Muscle of leg (tissue), 11 donors: ENCODE data around the gene TECTB. TPM values are rescaled to one million over a fixed set of nuclear protein-coding genes. Genes with fewer than 3 reads are reported as not detected.

Experiments
- DNase-seq: peaks from one replicate; pipeline ENCODE4 v3.0.0; 2013
- H3K27ac ChIP-seq: one replicate; pipeline ENCODE4 v1.5.1; 2013; ENCODE audit warnings: mild to moderate bottlenecking, low read length, control low read depth
- H3K27me3 ChIP-seq: one replicate; pipeline ENCODE4 v1.6.1; 2013; ENCODE audit warnings: low read length; ENCODE audit not compliant: control insufficient read depth, insufficient read depth
- H3K36me3 ChIP-seq: one replicate; pipeline ENCODE4 v1.6.1; 2013; ENCODE audit warnings: low read length; ENCODE audit not compliant: control insufficient read depth, insufficient read depth
- H3K4me1 ChIP-seq: one replicate; pipeline ENCODE4 v1.6.1; 2013; ENCODE audit warnings: low read length; ENCODE audit not compliant: control insufficient read depth, insufficient read depth
- H3K4me3 ChIP-seq: one replicate; pipeline ENCODE4 v1.5.1; 2013; ENCODE audit warnings: low read length, control low read depth
- H3K9me3 ChIP-seq: replicated peaks from 2 replicates; pipeline ENCODE4 v1.6.1; 2013; ENCODE audit warnings: low read depth, low read length; ENCODE audit not compliant: control insufficient read depth
- WGBS: methylation state at CpG from one replicate; pipeline ENCODE4 v1.1.5; 2013; ENCODE audit warnings: missing lambda C conversion rate; ENCODE audit not compliant: insufficient coverage; 5-methylcytosine and 5-hydroxymethylcytosine counted together
- polyA plus RNA-seq, 8 donors: library from polyadenylated mRNA; unstranded; fragments of 120-200 nt; gene quantifications; one replicate each; pipeline versions ENCODE4 v1.2.1 to v1.2.3, GENCODE V29; 2013; ENCODE audit warnings: inconsistent platforms in 1 of 8, low replicate concordance in 1 of 8; ENCODE audit not compliant: insufficient read length in 8 of 8, insufficient read depth in 1 of 8
- total RNA-seq: library from RNA; stranded (reverse); fragments of 120-200 nt; gene quantifications from one replicate; pipeline ENCODE4 v1.2.4, GENCODE V29; 2013

The TECTB gene
- total and polyA plus RNA-seq, 9 donors = 0.04 to 0.07 (median 0.05) TPM; not detected in 5

DNA sequence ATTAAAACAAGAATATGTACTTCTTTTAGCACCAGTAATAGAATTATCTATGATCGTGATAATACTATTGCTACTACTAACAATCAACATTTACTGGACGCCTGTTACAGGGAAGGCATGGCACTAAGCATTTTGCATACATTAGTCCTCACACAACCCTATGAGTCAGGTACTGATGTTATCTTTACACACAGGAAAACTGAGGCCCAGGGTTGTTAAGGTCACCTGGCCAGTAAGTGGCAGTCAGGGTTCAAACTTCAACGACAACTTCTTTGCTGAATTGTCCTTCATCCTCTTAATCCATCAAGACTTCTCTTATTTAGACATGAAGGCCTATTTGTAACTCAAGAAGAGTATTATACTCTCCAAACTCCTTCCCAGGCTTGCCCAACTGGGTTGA, 48.8 kb downstream of the TECTB start:
- Histone ChIP-seq H3K27me3 (peaks cover 2% of the 10 kb centered on the region), H3K36me3 (no peaks in the 10 kb centered on the region), H3K9me3 (no peaks in the 10 kb centered on the region), H3K4me3 (no peak overlapping the region), H3K4me1 (no peaks in the 10 kb centered on the region), H3K27ac (no peak overlapping the region)
- WGBS = 86% methylated on average over 1 of the region's 3 CpGs
- no peak for DNase-seq

DNA sequence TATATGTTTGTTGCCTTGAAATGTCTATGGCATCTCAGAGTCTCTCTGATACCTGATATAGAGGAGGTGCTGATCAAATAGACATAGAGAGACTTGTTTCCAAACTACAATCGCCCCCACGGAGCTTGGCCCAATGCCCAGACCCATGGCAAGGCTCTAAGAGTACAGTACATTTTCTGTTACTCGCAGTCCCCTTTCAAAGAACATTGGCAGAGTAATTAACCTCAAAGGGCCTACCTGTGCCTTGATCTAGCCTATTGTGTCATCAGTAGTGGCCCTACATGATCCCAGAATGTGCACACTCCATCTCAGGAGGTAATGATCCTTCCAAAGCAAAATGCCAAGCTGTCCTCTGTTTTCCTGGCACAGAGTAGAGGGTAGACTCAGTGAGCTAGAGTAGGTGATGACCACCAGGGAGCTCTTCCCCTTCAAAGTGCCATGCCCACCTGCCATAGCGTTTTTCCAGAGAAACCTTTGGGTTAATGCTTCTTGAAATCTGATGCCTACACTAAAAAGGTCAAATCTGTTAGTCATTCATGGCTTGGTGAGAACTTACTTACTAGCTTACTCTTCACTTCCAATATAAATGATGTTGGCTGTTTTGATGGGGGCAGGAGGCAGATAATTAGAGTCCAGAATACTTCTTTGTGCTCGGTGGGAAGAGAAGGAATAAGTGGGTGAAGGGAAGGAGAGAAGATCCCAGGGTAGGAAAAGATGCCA, 49.5 kb downstream of the TECTB start:
- Histone ChIP-seq H3K27ac (no peak overlapping the region), H3K9me3 (no peaks in the 10 kb centered on the region), H3K27me3 (peaks cover 2% of the 10 kb centered on the region), H3K4me3 (no peak overlapping the region), H3K4me1 (no peaks in the 10 kb centered on the region), H3K36me3 (no peaks in the 10 kb centered on the region)
- no peak for DNase-seq
- 92% methylated on average over 2 of the region's 5 CpGs for WGBS

DNA sequence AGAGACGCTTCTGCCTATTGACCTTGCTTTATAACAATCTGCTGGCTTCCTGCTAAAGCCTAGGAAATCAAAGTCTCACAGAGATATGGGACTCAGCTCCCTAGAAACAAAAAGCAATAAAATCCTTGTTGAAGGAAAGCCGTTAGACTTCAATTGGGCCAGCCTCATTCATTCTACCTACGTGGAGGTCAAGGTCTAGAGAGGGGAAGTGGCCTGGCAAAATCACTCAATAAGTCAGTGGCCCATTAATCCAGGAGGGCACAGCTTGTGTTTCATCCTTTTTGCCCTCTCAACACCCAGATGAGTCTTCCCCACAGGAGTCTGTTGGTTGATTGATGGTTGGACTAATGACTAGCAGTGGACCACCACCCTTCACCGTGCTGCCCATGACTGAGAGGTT, 50.3 kb downstream of the TECTB start:
- no peaks in the 10 kb centered on the region for H3K4me1 ChIP-seq
- H3K4me3 ChIP-seq = no peak overlapping the region
- no peak overlapping the region for H3K27ac ChIP-seq
- H3K9me3 ChIP-seq = no peaks in the 10 kb centered on the region
- no peaks in the 10 kb centered on the region for H3K36me3 ChIP-seq
- WGBS = 60% methylated on average over 1 of the region's 4 CpGs
- H3K27me3 ChIP-seq = peaks cover 2% of the 10 kb centered on the region
- no peak for DNase-seq

DNA sequence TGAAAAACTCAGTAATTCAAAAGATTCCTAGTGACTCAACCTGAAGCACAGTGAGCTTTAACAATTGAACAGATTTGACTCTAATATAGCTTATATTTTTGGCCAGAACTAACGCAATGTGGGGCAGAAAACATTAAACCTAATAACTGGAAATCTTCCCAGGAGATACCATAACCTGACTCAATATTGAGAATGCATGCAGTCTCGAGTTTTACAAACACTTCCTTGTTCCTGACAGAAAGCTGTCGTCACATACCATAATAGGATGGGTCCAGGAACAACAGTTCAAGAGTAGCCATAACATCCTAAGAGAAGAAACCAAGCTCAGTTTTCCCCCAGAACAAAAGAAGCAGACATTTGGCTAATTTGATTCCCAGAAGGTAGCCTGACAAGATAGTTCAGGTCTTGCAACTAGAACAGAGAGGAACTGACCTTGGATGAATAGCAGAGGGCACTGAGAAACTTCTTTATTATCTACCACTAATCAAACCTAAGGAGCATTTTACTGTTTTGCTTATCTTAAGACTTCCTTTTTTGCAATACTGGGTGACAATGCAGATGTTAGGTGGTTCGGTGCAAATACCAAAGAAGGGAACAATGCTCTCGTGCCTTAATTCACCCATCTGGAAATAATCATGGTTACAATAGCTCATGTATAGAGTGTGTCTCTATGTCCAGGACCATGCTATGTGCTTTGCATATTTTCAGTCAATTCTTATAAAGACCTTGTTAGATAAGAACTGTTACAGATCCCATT, 52.1 kb downstream of the TECTB start:
- Histone ChIP-seq H3K9me3 (no peaks in the 10 kb centered on the region), H3K4me1 (no peaks in the 10 kb centered on the region), H3K27me3 (peaks cover 2% of the 10 kb centered on the region), H3K36me3 (no peaks in the 10 kb centered on the region), H3K27ac (no peak overlapping the region), H3K4me3 (no peak overlapping the region)
- DNase-seq = no peak
- no CpG with 5 or more reads among the region's 5 CpGs for WGBS

DNA sequence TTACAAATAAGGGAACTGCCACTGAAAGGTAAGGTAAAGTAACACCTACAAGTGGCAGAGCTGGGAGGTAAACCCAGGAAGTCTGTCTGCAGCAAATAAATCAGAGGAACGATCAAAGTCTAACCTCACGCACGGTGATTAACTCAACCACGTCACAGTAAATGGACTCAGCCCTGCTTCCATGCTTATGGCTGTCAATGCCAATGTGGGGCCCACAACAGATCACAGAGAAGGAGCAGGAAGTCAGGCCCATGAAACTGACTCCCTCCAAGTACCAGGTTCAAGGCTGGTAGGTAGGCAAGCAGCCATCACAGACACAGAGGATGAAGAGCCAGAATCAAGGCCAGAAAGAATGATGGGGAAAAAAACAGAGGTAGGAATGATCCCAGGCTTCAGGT, 52.7 kb downstream of the TECTB start:
- no CpG with 5 or more reads among the region's 4 CpGs for WGBS
- Histone ChIP-seq H3K27me3 (peaks cover 2% of the 10 kb centered on the region), H3K9me3 (no peaks in the 10 kb centered on the region), H3K27ac (no peak overlapping the region), H3K36me3 (no peaks in the 10 kb centered on the region), H3K4me1 (no peaks in the 10 kb centered on the region), H3K4me3 (no peak overlapping the region)
- DNase-seq = no peak

DNA sequence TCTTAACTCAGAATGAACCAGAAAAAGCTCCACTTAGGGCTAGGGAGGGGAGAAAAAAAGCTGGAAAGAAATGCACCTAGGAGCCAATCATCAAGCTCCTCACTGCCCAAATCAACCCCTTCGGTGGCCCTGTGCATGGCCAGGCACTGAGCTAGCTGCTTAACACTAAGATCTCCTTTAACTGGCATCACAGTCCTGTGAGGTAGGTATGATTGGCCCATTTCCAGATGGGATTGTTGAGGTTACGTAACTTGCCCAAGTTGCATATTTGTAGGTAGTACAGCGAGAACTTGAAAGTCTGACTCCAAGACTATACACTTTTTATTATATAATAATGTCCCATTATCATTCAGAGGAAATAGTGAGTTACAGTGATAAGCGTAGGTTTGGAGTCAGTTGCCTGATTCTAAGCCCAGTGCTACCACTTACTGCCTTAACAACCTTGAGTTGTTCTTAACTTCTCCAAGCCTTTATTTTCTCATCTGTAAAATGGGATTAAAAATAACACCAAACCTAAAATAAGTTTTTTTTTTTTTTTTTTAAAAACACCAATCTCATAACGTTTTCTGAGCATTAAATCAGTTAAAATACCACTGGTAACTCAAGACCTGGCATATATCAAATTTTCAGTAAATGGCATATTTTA, 53.5 kb downstream of the TECTB start:
- Histone ChIP-seq H3K9me3 (no peaks in the 10 kb centered on the region), H3K27me3 (peaks cover 2% of the 10 kb centered on the region), H3K4me1 (no peaks in the 10 kb centered on the region), H3K27ac (no peak overlapping the region), H3K36me3 (no peaks in the 10 kb centered on the region), H3K4me3 (no peak overlapping the region)
- no peak for DNase-seq
- WGBS = no CpG with 5 or more reads among the region's 5 CpGs

DNA sequence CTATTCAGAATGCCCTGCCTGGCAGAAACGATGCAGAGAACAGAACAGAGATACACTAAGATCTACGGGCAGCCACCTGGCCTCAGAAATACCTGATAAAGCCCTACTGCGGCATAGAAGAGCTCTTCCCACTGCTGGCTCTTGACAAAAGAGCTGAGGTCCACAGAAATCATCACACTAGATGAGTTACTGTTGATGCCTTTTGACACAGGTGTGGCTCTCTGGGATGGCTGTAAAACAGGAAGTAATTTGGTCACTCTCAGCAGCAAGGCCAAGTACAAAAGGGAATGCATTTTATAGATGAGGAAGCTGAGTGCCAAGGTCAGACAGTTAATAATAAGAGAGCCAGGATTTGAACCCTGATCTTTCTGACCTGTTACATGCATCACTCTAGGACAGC, 55.8 kb downstream of the TECTB start:
- Histone ChIP-seq H3K4me3 (no peak overlapping the region), H3K4me1 (no peaks in the 10 kb centered on the region), H3K36me3 (no peaks in the 10 kb centered on the region), H3K9me3 (no peaks in the 10 kb centered on the region), H3K27ac (no peak overlapping the region), H3K27me3 (peaks cover 2% of the 10 kb centered on the region)
- 92% methylated on average over 3 of the region's 3 CpGs for WGBS
- DNase-seq = no peak

DNA sequence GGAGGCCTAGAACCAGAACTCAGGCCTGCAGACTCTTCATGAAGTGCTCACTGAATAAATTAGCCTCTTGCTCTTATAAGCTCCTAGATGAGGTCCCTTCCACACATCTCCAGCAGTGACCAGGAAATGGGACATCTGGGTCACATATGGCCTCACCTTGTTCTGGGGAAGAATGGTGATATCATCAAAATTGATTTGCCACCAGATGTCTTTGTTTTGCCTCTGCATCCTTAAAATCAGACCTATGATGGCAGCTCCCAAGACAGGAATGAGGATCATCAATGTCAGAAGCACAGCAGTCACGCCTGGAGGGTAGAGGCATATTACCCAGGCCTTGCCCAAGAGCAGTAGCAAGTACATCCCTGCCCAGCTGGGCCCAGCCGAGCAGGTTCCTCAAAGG, 57.4 kb downstream of the TECTB start:
- H3K36me3 ChIP-seq = no peaks in the 10 kb centered on the region
- 69% methylated on average over 2 of the region's 2 CpGs for WGBS
- no peak for DNase-seq
- no peaks in the 10 kb centered on the region for H3K9me3 ChIP-seq
- H3K27ac ChIP-seq = no peak overlapping the region
- H3K4me3 ChIP-seq = no peak overlapping the region
- H3K27me3 ChIP-seq = peaks cover 2% of the 10 kb centered on the region
- no peaks in the 10 kb centered on the region for H3K4me1 ChIP-seq

DNA sequence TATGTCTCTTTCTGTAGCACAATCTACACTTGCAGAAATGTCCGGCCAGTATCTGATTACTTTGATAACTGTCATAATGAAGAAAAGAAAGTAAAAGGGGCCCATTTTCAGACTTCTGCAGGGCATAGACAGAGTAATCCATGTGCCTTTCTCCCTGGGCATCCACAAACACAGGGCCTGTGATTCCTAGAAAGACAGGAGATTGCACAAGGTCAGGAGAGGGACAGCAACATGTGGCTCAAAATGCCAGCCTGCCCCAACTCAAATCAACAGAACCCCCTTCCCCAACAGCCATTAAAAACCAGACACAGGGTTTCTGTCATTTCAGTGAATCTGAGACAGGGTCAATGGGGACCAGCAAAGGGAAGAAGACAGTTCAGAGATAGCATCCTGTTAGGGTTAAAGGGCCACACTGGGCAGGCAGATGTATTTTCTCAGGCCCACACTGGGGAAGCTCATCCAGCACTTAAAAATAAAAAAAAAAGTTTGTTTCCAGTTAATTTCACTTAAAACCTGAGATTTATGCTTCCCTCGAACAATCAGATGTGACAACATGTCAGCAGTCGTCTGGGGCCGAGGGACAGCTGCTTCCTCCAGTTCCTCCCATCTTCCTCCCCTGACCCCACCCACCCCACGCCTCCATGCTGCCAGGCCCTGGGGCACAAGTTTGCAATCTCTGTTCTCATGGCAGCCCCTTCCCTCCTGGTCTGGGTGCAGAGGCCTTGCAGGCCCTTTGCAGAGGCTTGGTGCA, 60.0 kb downstream of the TECTB start:
- H3K4me1 ChIP-seq = no peaks in the 10 kb centered on the region
- no peak overlapping the region for H3K27ac ChIP-seq
- no peaks in the 10 kb centered on the region for H3K9me3 ChIP-seq
- no peak for DNase-seq
- no peak overlapping the region for H3K4me3 ChIP-seq
- no peaks in the 10 kb centered on the region for H3K27me3 ChIP-seq
- no peaks in the 10 kb centered on the region for H3K36me3 ChIP-seq
- 31% methylated on average over 4 of the region's 5 CpGs for WGBS

DNA sequence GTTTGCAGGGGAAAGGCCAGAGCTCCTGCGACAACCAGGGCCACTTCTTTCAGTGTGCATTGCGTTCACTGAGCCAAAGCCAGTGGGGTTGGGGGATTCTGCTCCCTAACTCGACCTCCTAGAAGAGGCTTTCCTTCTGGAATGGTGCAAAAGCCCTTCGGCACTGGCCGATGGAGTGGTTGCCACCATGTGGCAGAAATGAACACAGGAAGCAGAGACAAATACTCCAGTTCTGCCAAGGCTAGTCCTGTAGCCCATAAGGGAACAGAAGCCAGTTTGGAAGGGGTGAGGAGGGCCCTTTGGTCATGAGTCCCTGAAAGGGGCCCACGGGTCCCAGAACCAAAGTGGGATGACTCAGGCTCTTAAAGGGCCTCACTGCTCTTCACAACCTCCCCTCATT, 61.1 kb downstream of the TECTB start:
- H3K9me3 ChIP-seq = no peaks in the 10 kb centered on the region
- no peak overlapping the region for H3K27ac ChIP-seq
- H3K36me3 ChIP-seq = no peaks in the 10 kb centered on the region
- no peaks in the 10 kb centered on the region for H3K4me1 ChIP-seq
- no peak overlapping the region for H3K4me3 ChIP-seq
- no peak for DNase-seq
- H3K27me3 ChIP-seq = no peaks in the 10 kb centered on the region
- WGBS = 88% methylated on average over 5 of the region's 6 CpGs
